Lung (tissue), 12 donors: ENCODE measurements around the gene GORASP1. TPM values are rescaled to one million over a fixed set of nuclear protein-coding genes. Genes with fewer than 3 reads are reported as not detected.
A peak's percentile ranks its signal among the peaks of the same experiment; 100 is the strongest.

ENCODE experiments used
- ATAC-seq: fragments of 200-7000 bp; cut with Tn5 transposase; one replicate; pipeline ENCODE4 v1.9.1; 2020; ENCODE audit warnings: moderate number of reproducible peaks; ENCODE audit not compliant: insufficient read depth, low FRiP score
- DNase-seq, 3 donors: peaks; one replicate each; pipeline ENCODE4 v3.0.0-alpha.2; 2013 to 2017
- H3K27ac ChIP-seq, 2 donors: one replicate each; pipeline ENCODE4 v1.5.1; 2013; ENCODE audit warnings: mild to moderate bottlenecking in 2 of 2, moderate library complexity in 2 of 2, control low read depth in 1 of 2, inconsistent platforms in 1 of 2, low read depth in 1 of 2, low read length in 1 of 2
- H3K27me3 ChIP-seq, 3 donors: one replicate each; pipeline ENCODE4 v1.5.1; 2013; ENCODE audit warnings: low read length in 2 of 3; ENCODE audit not compliant: control insufficient read depth in 3 of 3, insufficient read depth in 3 of 3
- H3K36me3 ChIP-seq, 4 donors: one replicate each; pipeline ENCODE4 v1.5.1; 2013; ENCODE audit warnings: low read length in 4 of 4, mild to moderate bottlenecking in 1 of 4, moderate library complexity in 1 of 4; ENCODE audit not compliant: control insufficient read depth in 4 of 4, insufficient read depth in 4 of 4
- H3K4me1 ChIP-seq, 5 donors: one replicate each; pipeline ENCODE4 v1.5.1; 2013; ENCODE audit warnings: low read length in 5 of 5, mild to moderate bottlenecking in 2 of 5, moderate library complexity in 1 of 5; ENCODE audit not compliant: control insufficient read depth in 5 of 5, insufficient read depth in 5 of 5
- H3K4me3 ChIP-seq: one replicate; pipeline ENCODE4 v1.5.1; 2013; ENCODE audit warnings: mild to moderate bottlenecking, control low read depth, moderate library complexity
- H3K9ac ChIP-seq, 2 donors: one replicate each; pipeline ENCODE4 v1.5.1; 2013; ENCODE audit warnings: low read length in 2 of 2, control low read depth in 1 of 2; ENCODE audit not compliant: insufficient read depth in 1 of 2
- H3K9me3 ChIP-seq, 4 donors: one replicate each; pipeline ENCODE4 v1.5.1; 2013; ENCODE audit warnings: low read length in 3 of 4, mild to moderate bottlenecking in 1 of 4, moderate library complexity in 1 of 4; ENCODE audit not compliant: control insufficient read depth in 4 of 4, insufficient read depth in 3 of 4
- CTCF ChIP-seq: IDR thresholded peaks from 2 replicates; pipeline ENCODE4 v1.5.1; 2012; ENCODE audit warnings: mild to moderate bottlenecking; ENCODE audit errors: control extremely low read depth, extremely low read depth
- WGBS, 2 donors: extraction: QIAGEN DNeasy Blood & Tissue Kit; methylation state at CpG; one replicate each; pipeline ENCODE4 v1.1.7; 2013; 5-methylcytosine and 5-hydroxymethylcytosine counted together
- polyA plus RNA-seq, 2 donors: library from polyadenylated mRNA; stranded (reverse); fragments of 200-250 nt; gene quantifications; one replicate each; pipeline ENCODE4 v1.2.1, GENCODE V29; 2013
- total RNA-seq, 2 donors: library from RNA; depleted of rRNA in 1 of 2; stranded (reverse); fragments of >200 nt in 1 of 2; gene quantifications; one replicate each; pipeline ENCODE4 v1.2.1, GENCODE V29; 2014 to 2021
- donor health status: control.
- donor health status: control.
- donor health status: Bipolar disorder and iron deficiency.
- donor health status: healthy.
- donor health status: DM: yes; HTN: yes; CAD: no.

GORASP1 gene
- total and polyA plus RNA-seq, 4 donors: 28.7 to 71.1 (median 48.5) TPM

GRCh38 chr3:39144748-39145380 is 37.4 kb upstream of the GORASP1 start:
- no peak for ATAC-seq
- no peaks in the 10 kb centered on the region for H3K9me3 ChIP-seq
- peaks cover 15 to 52% (median 18%) of the 10 kb centered on the region in 4 donors for H3K36me3 ChIP-seq
- H3K4me1 ChIP-seq: peaks cover 31 to 64% (median 53%) of the 10 kb centered on the region in 5 donors
- H3K4me3 ChIP-seq: no peak overlapping the region
- WGBS, 2 donors: 97% methylated on average over 23 of the region's 23 CpGs
- no peaks in the 10 kb centered on the region for H3K27me3 ChIP-seq
- H3K27ac ChIP-seq: peak overlapping the region in 1 of 2 donors; percentile 5
- no peak for DNase-seq
- no peak for TF ChIP-seq CTCF
- no peak overlapping the region for H3K9ac ChIP-seq

GRCh38 chr3:39144095-39144747 is 36.8 kb upstream of the GORASP1 start:
- DNase-seq: no peak
- WGBS, 2 donors: 90 to 93% methylated on average over 20 of the region's 20 CpGs

GRCh38 chr3:39143051-39143885 is 35.8 kb upstream of the GORASP1 start:
- Histone ChIP-seq H3K4me3 (no peak overlapping the region), H3K36me3 (peaks cover 15 to 56% (median 18%) of the 10 kb centered on the region in 4 donors), H3K9ac (no peak overlapping the region), H3K27me3 (no peaks in the 10 kb centered on the region), H3K9me3 (no peaks in the 10 kb centered on the region), H3K4me1 (peaks cover 22 to 56% (median 37%) of the 10 kb centered on the region in 5 donors), H3K27ac (peak overlapping the region in 1 of 2 donors; percentile 3)
- TF ChIP-seq CTCF: no peak
- DNase-seq (no peak), ATAC-seq (no peak)
- 70 to 80% methylated on average over 14 of the region's 14 CpGs for whole genome bisulfite sequencing, 2 donors

More at GRCh38 chr3:39144095-39144747, 36.8 kb upstream of the GORASP1 start:
- no peaks in the 10 kb centered on the region for H3K9me3 ChIP-seq
- no peaks in the 10 kb centered on the region for H3K27me3 ChIP-seq
- ATAC-seq: no peak
- no peak for TF ChIP-seq CTCF
- no peak overlapping the region for H3K27ac ChIP-seq
- no peak overlapping the region for H3K4me3 ChIP-seq
- H3K9ac ChIP-seq: no peak overlapping the region
- peaks cover 27 to 61% (median 46%) of the 10 kb centered on the region in 5 donors for H3K4me1 ChIP-seq
- H3K36me3 ChIP-seq: peaks cover 15 to 54% (median 18%) of the 10 kb centered on the region in 4 donors
